Measurements from ENCODE around the gene C4orf51. TPM values are rescaled to one million over a fixed set of nuclear protein-coding genes. Genes with fewer than 3 reads are reported as not detected.
A peak's percentile ranks its signal among the peaks of the same experiment; 100 is the strongest.

The C4orf51 gene
- total and polyA plus RNA-seq, 8 donors: not detected

- Histone ChIP-seq H3K36me3 (peaks cover 0 to 11% of the 10 kb centered on the region in 2 donors), H3K27ac (no peak overlapping the region), H3K27me3 (no peaks in the 10 kb centered on the region), H3K4me3 (no peak overlapping the region), H3K9me3 (no peaks in the 10 kb centered on the region), H3K4me1 (no peaks in the 10 kb centered on the region)
- intact Hi-C loops (cut with DNase I): no loop called here
- no peak for TF ChIP-seq CTCF (IDR thresholded peaks at IDR 0.05)
- no peak for ATAC-seq
- DNase-seq: no peak
Measured at GRCh38 chr4:145757188-145757587, 77.2 kb downstream of the C4orf51 start.

DNA sequence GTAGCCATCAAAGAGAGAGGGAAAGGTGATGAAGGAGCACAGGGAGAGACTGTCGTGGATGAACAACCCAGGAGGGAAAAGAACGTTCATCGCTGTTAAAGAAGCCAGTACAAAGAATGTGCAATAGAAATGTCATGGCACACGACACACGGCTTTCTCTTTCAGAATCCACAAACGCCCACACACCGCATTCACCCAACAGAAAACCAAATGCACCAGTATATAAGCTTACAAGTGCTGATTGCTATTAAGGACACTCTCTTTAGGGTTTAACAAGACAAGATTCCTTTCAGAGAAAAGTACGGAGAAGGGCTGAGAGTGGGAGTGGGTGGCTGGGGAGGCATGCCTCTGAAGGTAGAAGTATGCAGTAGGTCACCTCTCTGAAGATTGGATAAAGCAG lies 80.2 kb downstream of the C4orf51 start:
- Histone ChIP-seq H3K27ac (no peak overlapping the region), H3K9me3 (no peaks in the 10 kb centered on the region), H3K4me3 (no peak overlapping the region), H3K4me1 (no peaks in the 10 kb centered on the region), H3K36me3 (peaks cover 0 to 23% of the 10 kb centered on the region in 2 donors), H3K27me3 (no peaks in the 10 kb centered on the region)
- no peak for TF ChIP-seq CTCF (IDR thresholded peaks at IDR 0.05)
- DNase-seq (no peak), ATAC-seq (no peak)
- intact Hi-C loops (cut with DNase I): no loop called here

DNA sequence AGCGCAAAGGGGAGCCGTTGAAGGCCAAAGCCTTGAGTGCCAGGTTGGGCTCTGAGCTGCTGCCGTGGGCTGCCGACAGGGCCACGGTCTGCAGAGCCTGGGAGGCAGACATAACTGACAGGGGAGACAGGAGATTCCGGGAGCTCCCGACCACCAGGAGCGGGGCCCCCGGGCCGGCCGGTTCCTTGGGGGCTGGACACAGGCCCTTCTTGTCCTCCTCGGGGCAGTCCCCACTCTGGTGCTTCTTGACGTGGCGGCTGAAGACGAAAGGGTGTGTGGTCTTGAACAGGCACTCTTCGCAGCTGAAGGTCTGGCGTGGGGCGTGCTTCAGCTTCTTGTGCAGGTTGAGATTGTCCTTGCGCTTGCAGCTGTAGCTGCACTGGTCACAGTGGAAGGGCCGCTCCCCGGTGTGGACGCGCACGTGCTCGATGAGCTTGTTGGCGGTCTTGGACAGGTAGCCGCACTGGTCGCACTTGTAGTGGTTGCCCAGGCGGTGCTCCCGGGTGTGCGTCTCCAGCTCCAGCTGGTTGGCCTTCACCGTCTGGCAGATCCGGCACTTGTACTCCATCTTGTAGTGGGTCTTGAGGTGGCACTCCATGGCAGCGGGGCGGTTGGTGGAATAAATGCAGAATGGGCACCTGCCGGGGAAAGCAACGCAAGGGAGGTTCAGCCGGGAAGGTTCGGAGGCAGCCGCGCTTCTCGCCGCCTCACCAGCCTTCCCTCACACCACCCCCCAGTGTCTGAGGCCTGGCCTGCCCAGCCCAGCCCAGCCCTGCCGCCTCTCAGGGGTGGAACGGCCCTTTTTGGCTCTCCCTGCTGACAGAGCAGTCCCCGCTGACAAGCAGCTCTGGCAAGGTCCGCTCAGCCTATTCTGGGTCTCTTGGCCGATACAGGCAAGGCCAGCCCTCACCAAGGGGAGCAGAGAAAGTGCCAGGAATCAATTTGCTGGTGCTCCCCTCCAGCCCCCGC lies 81.3 kb downstream of the C4orf51 start:
- intact Hi-C loops (cut with DNase I): no loop called here
- peaks cover 0 to 28% of the 10 kb centered on the region in 2 donors for H3K36me3 ChIP-seq
- H3K4me3 ChIP-seq: no peak overlapping the region
- DNase-seq (no peak), ATAC-seq (no peak)
- H3K27me3 ChIP-seq: no peaks in the 10 kb centered on the region
- H3K4me1 ChIP-seq: no peaks in the 10 kb centered on the region
- TF ChIP-seq CTCF (IDR thresholded peaks at IDR 0.05): no peak
- H3K9me3 ChIP-seq: no peaks in the 10 kb centered on the region
- H3K27ac ChIP-seq: no peak overlapping the region

DNA sequence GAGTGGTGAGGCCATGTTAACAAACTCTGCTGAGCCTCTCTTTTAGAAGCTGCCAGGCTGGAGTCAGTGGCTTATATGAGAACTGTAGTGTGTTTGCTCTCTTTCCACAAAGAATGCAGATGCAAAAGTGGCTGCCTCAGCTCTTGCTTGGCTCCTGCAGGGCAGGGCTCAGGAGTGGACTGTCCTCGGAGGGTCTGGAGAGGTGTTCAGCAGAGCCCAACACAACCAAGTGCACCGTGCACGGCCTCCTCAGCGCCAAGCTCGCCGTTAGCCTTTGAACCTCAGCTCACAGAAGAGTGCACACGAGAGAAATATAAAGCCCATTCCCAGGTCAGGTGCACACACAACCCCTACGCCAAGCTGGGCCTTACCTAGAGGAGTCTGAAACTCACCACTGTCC lies 82.8 kb downstream of the C4orf51 start:
- intact Hi-C loops (cut with DNase I): no loop called here
- Histone ChIP-seq H3K4me1 (no peaks in the 10 kb centered on the region), H3K27ac (no peak overlapping the region), H3K36me3 (peaks cover 0 to 28% of the 10 kb centered on the region in 2 donors), H3K9me3 (no peaks in the 10 kb centered on the region), H3K4me3 (no peak overlapping the region), H3K27me3 (no peaks in the 10 kb centered on the region)
- ATAC-seq (peak; percentile 43), DNase-seq (no peak)
- no peak for TF ChIP-seq CTCF (IDR thresholded peaks at IDR 0.05)

DNA sequence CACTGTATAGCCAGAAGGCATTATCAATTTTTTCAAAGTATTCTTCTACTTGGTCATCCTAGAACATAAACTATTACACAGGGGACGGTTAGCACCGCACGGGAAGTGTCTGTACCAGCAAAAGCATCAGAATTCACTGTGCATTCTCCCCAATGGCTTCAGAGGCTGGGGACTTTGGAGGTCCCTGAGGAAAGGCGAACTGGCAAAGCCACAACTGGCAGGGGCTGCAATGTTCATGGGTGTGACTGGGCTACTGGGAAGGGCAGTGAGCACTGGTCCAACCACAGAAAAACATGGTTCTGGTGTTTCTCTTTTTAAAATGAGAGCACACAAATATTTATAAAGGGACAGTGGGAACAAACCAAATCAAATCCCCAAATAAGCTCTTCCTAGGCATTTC lies 83.5 kb downstream of the C4orf51 start:
- no peaks in the 10 kb centered on the region for H3K9me3 ChIP-seq
- intact Hi-C loops (cut with DNase I): no loop called here
- no peaks in the 10 kb centered on the region for H3K4me1 ChIP-seq
- no peak overlapping the region for H3K4me3 ChIP-seq
- DNase-seq (no peak), ATAC-seq (no peak)
- peaks cover 0 to 28% of the 10 kb centered on the region in 2 donors for H3K36me3 ChIP-seq
- no peak for TF ChIP-seq CTCF (IDR thresholded peaks at IDR 0.05)
- no peaks in the 10 kb centered on the region for H3K27me3 ChIP-seq
- H3K27ac ChIP-seq: no peak overlapping the region

Data from left lung (tissue), 10 donors.